DMS53 treated with DMSO at 0.1 percent for 48 hours (cell line): ENCODE results near the gene DYDC1.
"Not testable (repeated sequence)": the region's sequence is repeated elsewhere in the genome, so short reads cannot be mapped to it uniquely, and the experiment has no call there.

Source experiments
- DNase-seq: peaks from one replicate; lab custom pipeline; 2025; ENCODE audit not compliant: unreplicated experiment; lab: John Stamatoyannopoulos, UW

Gene DYDC1

DNA sequence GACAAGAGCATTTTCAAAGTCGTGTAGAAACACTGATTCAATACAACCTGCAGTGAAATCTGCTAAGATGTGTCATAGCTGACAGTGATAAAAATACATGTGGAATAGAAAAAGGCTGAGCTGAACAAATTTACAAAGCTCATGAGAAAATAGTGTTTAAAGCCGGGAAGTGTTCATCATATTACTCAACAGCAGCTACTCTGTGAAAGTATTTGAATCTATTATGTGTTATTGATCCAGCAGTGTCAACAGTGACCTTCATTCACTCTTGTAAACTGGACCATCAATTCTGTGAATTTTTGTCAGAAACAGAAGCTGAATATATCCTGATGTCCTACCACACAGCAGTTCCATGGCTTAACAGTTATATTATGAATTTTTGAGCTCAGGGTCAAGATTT lies 11.6 kb downstream of the DYDC1 start:
- DNase-seq = no peak

DNA sequence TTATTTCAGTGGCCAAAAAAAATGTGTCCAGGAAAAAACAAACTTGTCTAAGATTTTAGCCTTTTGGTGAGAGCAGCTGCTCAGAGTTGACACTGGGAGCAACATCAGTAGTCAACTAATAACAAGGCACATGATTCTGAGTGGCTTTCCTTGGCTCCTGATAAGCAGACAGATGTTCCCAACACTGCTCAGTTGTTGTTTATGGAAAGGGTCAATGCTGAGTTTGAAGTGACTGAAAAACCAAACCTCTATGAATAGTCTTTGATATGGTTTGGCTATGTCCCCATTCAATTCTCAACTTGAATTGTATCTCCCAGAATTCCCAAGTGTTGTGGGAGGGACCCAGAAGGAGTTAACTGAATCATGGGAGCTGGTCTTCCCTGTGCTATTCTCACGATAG lies 12.3 kb downstream of the DYDC1 start:
- DNase-seq = no peak

DNA sequence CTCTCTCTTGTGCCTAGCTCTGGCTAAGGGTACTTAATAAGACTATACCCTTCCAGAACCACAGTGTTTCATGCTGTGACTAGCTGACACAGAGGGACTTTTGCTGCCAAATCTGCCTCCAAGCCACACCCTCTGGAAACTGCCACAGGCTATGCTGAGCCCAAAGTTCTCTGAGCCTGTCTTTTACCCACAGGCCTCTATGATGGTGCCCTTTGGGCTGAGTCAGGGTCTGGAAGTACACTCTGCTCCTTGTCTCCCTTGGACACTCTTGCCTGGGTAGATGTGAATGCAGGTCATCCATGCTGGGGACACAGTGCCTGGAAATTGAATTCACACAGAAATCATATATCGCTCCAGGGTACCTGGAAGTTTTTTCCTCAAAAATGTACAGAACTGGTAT lies 22.6 kb downstream of the DYDC1 start:
- no peak for DNase-seq

DNA sequence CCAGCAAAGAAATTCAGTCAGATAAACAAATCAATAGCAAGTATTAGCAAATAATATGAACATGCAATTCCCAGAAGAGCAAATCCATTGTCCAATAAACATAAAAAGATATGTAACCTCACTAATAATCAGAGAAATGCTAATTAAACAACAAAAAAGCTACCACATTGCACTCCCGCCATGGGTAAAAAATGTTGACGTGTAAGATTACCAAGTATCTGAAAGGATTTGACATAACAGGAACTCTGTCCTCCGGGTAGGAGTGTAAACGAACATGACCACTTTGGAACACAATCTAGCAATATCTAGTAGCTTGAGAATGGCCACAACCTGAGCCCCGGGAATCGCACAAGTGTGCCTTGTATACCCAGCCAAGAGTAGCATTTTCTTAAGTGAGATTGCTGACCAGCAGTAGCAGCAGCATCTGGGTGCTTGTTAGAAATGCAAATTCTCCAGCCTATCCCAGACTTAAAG lies 31.6 kb downstream of the DYDC1 start:
- DNase-seq = no peak

DNA sequence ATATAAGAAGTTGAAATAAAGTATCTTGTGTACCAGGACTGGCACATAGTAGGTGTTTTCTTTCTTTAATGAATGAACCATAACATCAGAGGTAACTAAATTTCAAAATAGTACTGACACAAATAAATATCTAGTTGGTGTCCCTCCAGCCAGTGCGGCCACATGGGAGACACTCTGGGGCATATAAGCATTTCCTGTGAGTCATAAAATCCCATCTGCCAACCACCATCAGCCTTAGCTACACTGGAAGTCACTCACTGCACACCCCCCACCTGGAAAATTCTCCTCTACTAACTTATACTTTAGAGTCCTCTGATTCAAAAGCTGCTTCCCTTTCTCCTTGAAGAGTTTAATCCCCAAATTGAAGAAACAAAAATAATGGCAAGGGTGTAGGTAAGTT lies 32.5 kb downstream of the DYDC1 start:
- peak; percentile 25 for DNase-seq

DNA sequence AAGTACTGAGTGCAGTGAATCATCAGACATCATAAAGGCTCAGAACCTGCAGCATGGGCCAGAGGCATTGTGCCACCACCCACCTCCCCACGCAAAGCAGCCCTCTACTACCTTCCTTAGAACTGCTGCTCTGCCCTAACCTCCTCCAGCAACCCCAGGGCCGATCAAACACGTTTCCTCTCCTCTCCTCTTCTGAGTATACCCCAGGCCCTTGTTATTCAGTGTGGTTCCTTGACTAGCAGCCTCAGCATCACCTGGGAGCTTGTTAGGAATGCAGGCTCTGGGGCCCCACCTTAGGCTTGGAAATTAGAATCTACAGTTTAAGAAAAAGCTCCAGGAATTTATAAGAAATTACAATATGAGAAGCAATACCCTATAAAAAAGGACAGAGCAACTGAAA lies 33.2 kb downstream of the DYDC1 start:
- DNase-seq = no peak

DNA sequence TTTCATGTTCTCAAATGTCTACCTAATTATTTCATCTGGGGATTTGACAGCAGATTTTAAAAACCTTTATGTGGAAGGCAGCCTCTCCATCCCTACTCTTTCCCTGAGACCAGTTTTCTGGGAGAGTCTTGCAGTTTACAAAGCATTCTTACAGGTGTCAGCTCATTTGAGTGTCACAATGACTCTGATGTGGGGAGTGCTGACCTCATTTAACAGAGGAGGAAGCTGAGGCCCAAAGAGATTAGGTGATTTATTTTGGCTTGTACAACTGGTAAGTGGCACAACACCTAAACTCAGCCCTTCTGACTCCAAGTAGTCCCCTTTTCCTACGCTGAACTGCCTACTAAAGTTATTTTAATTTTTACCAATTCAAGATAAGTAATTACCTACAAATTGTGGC lies 33.8 kb downstream of the DYDC1 start:
- DNase-seq = no peak

DNA sequence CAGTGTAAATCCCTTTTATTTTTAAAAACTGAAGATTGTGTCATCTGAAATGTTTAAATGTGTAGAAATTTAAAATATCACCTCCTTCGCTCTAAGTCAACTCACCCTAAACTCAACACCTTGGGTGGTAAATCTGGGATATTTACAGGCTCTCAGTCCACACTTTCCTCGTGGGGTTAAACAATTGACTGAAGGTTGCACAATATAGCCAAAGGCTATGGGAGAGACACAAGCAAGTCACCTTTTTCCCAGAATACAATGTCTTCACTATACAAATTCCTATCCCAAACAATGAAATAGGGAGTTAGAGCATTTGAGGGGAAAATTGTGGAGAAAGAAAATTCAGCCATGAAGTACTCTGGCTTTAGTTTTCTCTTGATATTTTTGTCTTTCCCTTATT lies 34.4 kb downstream of the DYDC1 start:
- no peak for DNase-seq

DNA sequence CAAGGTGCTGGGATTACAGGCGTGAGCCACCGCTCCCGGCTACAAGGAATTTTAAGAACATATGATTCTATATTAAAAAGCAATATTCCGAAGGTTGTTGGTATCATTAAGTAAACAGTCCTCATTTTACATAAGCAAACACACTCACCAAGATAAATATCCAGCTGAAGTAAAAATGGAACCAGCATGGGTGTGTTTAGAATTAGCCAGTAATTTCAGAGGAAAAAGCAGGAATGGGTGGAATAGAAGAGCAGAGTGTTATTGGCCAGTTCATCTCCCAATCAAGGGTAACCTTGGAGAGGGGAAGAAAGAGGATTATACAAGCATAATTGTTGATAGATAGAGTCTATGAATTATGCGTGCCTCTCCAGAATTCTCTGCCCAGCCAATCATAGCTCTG lies 35.4 kb downstream of the DYDC1 start:
- no peak for DNase-seq

DNA sequence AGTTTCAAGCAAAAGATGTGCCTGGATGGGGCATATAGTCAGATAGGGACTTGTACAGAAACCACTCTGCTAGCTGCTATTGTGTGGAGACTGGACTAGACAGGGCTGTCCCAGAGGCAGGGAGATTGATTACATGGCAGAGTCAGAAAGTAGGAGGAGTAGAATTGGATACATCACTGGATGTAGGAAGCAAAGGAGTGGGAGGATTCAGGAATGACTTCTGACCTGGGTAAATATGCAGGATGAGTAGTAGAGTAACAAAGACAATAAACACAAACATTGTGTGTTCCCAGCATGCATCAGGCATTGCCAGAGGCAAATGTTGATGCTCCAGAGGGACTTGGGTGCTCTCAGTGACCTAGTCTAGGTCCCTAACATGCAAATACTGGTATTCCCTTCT lies 36.2 kb downstream of the DYDC1 start:
- DNase-seq = no peak

DNA sequence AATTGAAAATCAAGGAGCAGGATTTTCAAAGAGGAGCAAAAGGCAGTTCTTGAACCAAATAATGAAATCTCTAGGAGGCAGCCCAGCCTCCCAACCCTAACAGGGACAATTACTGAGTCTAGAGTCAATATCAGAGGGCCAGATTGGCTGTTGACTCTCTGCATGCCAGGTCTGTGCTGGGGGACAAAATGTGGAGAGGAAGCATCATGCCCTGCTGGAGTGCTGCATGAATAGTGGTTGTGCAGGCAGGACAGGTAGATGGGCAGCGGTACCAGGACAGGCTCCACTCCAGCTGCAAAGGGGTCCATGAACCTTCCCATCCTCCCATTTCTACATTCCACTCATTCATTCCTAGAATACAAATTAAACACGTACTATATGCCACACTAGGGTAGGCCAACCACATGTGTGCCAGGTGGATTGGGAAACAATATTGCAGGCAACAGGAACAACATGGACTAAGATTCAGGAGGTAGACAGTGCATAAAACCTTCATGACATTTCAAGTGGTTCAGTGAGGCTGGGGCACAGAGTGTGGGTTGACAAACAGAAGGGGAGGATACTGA lies 36.7 kb downstream of the DYDC1 start:
- DNase-seq = no peak

DNA sequence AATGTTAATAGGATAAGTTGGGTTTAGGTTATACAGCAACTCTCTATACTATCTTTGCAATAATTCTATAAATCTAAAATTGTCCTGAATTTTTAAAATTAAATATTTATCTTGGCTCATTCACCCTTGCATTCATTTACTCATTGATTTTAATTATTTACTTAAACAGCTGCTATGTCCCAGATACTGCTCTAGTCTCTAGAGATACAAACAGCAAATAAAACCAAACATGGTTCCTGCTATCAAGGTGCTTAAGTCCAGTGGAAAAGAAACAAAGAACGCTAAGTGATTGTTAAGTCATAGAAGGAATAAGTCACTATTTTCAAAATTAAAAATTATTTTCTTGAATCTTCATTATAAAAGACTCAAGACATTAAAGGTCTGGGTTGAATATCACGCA lies 37.2 kb downstream of the DYDC1 start:
- no peak for DNase-seq

DNA sequence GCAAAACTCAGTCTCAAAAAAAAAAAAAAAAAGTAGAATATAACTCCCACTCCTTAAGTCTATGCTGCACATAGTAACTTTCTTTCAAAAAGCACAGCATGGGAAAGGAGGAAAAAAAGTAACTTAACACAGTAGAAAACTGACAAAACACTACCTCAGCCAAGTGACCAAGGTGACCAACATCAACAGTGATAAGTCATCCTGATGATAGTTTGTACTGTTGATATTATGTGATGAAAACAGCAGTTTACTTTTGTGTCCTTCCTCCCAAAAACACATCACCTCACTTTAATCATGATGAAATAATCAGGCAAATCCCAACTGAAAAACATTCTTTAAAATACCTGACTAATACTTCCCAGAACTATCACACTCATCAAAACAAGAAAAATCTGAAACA lies 37.8 kb downstream of the DYDC1 start:
- no peak for DNase-seq

DNA sequence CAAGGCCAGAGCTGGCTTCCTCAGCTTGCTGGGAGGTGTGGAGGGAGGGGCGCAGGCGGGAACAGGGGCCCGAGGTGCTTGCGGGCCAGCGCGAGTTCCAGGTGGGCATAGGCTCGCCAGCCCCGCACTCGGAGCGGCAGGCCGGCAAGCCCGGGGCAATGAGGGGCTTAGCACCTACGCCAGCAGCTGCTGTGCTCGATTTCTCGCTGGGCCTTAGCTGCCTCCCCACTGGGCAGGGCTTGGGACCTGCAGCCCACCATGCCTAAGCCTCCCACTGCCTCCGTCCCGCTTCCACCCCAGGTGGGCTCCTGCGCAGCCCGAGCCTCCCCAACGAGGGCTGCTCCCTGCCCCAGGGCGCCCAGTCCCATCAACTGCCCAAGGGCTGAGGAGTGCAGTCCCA lies 41.2 kb downstream of the DYDC1 start:
- no peak for DNase-seq

DNA sequence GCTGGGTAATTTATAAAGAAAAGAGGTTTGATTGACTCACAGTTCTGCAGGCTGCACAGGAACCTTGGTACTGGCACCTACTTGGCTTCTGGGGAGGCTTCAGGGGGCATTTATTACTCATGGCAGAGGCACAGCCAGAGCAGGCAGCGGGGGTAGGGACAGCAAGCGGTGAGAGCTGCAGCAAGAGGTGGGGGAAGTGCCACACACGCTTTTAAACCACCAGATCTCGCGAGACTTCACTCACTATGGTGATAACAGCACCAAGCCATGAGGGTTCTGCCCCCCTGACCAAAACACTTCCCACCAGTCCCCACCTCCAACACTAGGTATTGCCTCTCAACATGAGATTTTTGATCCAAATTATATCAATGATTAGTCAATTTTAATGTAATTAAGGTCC lies 43.0 kb downstream of the DYDC1 start:
- no peak for DNase-seq

DNA sequence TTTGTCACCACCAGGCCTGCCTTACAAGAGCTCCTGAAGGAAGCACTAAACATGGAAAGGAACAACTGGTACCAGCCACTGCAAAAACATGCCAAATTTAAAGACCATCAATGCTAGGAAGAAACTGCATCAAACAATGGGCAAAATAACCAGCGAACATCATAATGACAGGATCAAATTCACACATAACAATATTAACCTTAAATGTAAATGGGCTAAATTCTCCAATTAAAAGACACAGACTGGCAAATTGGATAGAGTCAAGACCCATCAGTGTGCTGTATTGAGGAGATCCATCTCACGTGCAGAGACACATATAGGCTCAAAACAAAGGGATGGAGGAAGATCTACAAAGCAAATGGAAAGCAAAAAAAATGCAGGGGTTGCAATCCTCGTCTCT lies 50.6 kb downstream of the DYDC1 start:
- DNase-seq = not testable (repeated sequence)

DNA sequence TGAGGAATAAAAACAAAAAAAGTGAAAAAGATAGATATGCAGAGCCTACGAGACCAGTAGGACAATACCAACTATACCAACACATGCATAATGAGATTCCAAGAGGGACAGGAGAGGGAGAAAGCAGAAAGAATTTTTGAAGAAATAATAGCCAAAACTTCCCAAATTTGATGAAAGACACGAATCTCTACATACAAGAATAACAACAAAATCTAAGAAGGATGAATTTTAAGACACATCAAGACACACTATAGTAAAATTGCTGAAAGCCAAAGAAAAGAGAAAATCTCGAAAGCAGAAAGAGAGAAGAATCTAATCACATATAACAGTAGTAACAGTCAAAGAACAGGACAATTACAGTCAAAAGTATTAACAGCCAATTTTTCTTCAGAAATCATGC lies 59.6 kb downstream of the DYDC1 start:
- no peak for DNase-seq

DNA sequence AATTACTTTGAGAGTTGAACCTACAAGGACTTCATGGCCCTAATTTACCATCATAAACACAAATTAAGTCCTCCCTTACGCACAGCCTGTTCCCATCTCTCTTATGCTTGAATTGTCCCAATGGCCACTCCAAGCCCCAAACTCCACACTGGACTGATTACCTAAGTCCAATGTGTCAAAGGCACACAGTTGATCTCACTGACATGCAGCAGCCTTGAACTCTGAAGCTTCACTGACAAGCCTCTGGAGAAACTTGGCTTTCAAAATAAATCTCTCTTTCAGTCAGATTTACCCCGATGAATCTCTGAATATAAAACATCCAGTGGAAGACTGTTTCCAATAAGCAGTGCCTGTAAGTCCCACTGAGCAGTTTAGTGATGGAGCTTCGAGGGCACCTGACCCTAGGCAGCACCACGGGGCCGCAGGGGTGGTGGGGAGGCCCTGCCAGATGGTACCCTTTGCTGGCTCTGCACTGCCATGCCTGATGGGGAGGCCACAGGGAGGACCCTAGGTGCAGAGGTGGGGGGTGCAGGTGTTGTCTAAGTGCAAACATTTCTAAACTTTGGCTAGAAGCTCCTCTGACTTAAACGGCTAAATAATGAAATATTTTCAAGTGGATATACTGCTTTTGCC lies 63.8 kb downstream of the DYDC1 start:
- DNase-seq = no peak

DNA sequence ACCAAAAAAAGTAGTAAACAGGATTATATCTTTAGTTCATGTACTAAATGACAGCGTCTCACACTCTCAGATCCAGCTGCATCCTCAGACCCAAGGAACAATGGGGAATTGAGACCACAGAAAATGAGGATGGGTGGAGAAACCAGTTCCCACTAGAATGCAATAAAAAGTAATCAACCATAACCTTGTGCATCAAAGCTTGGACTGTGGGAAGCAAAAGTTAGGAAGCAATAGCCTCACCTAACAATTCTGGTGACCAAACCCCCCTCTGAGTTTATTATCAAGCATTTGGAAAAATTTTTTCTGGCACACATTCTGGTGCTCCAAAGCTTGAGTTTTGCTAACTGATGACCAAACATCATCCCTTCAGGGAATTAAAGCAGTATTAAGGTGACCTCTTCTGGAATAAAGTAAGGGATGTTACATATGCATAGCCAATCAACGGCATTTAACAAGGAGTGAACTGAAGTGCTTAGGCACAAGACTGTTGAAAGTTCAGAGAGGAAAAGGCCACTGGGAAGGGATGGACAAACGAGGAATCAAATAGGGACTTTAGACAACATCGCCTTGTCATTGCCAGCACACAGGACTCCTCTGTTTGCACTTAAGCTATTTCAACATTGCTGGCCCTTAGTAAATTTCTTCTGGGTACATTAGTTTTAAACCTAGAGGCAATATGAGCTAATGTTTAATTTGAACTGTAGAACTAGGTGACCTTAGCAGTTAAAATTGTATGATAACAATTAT lies 65.9 kb downstream of the DYDC1 start:
- DNase-seq = no peak

DNA sequence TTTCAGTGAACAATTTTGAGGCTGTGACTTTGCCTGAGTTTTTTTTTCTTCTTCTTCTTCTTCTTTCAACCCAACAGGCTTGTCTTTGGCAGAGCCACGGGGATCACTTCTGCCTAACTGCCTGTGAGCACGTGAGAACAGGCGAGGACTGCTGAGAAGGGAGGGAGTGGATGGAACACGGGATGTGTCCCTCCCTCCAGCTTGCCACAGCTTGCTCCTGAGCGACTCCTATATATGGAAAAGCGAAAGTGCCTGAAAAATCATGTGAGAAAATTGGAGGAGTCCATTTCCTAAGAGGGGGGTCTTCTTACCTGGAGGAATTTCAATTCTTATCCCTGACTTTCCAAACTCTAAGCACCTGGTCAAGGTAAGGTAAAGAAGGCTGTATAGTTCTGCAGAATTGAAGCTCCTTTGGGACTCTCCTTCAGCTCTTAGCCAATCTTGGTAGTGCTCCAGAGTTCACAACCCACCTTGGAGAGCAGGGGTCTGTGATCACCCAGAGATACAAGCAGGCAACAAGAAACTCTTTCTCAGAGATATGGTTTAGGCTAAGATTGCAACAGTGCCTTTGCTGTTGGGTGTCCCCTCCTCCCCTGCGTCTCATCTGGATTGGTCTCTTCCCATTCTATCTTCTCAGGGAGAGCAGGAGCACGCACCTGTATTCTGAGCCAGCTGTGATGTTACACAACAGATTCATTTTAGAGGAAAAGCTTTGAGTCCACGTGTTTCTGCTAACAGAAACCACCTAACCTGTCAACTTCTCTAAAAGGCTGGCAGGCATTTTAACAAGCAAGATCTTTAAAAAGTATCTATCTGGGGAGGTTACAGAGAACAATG lies 66.9 kb downstream of the DYDC1 start, which contains the start of gene MAT1A:
Gene MAT1A (minus strand): TSS at position 208 of the 837 bp plus-strand sequence. CDS start 235 bp downstream, outside the sequence.
- DNase-seq = peak; percentile 82

DNA sequence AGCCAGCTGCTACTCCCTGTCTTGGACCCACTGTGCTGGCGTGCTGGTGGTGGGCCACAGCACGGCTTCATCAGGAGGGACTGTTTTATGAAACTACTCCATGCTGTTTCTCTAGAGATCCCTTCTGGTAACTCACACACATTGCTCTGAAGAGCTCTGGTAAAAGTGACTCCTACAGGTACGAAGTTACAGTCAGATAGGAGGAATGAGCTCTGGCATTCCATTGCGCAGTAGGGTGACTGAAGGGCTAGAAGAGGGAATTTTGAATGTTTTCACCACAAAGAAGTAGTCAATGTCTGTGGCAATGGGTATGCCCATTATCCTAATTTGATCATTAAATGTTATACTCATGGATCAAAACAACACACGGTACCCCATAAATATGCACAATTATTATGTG lies 67.7 kb downstream of the DYDC1 start:
- no peak for DNase-seq
